Cardiac muscle cell (in vitro differentiated cells and primary cell): ENCODE results near the gene BTRC. TPM values are rescaled to one million over a fixed set of nuclear protein-coding genes. Genes with fewer than 3 reads are reported as not detected.

Experiments used
- DNase-seq, 2 donors: peaks; one replicate each; pipeline versions ENCODE4 v3.0.0 to v3.0.0-alpha.2; 2010 to 2017; ENCODE audit warnings: low read depth in 1 of 2, low spot score in 1 of 2
- H3K27ac ChIP-seq: fragments of 200-600 bp; sonication (generic); 2 replicates; pipeline ENCODE4 v1.5.1; 2016
- H3K27me3 ChIP-seq: fragments of 200-600 bp; sonication (generic); 2 replicates; pipeline ENCODE4 v1.6.0; 2016; ENCODE audit warnings: control low read depth
- H3K36me3 ChIP-seq: fragments of 200-600 bp; sonication (generic); 2 replicates; pipeline ENCODE4 v1.5.1; 2016; ENCODE audit warnings: control low read depth
- H3K4me1 ChIP-seq: fragments of 200-600 bp; sonication (generic); 2 replicates; pipeline ENCODE4 v1.8.1; 2017; ENCODE audit warnings: low read depth, mild to moderate bottlenecking, mixed run types
- H3K4me3 ChIP-seq: fragments of 200-600 bp; sonication (generic); 2 replicates; pipeline ENCODE4 v1.5.1; 2016; ENCODE audit warnings: mild to moderate bottlenecking
- H3K9me3 ChIP-seq: fragments of 200-600 bp; sonication (generic); 2 replicates; pipeline ENCODE4 v1.5.1; 2017; ENCODE audit warnings: low read depth, mild to moderate bottlenecking, control low read depth
- polyA plus RNA-seq: library from polyadenylated mRNA; unstranded; fragments of >200 nt; fragmentation: Nextera tagmentation; extraction: Ambion mirVana; gene quantifications from 2 replicates; pipeline ENCODE4 v1.2.1, GENCODE V29; 2016
- total RNA-seq: library from RNA; depleted of rRNA; stranded (reverse); fragments of >200 nt; gene quantifications from 2 replicates; pipeline ENCODE4 v1.2.3, GENCODE V29; 2016
- TF ChIP-seq, protein P1 (sequence below): IDR thresholded peaks from 2 replicates; pipeline ENCODE4 v1.5.1; 2012; ENCODE audit warnings: low read depth, mild to moderate bottlenecking, low read length

Gene BTRC
- total and polyA plus RNA-seq, 2 experiments from 2014 or later: 14.0 to 22.3 TPM

DNA sequence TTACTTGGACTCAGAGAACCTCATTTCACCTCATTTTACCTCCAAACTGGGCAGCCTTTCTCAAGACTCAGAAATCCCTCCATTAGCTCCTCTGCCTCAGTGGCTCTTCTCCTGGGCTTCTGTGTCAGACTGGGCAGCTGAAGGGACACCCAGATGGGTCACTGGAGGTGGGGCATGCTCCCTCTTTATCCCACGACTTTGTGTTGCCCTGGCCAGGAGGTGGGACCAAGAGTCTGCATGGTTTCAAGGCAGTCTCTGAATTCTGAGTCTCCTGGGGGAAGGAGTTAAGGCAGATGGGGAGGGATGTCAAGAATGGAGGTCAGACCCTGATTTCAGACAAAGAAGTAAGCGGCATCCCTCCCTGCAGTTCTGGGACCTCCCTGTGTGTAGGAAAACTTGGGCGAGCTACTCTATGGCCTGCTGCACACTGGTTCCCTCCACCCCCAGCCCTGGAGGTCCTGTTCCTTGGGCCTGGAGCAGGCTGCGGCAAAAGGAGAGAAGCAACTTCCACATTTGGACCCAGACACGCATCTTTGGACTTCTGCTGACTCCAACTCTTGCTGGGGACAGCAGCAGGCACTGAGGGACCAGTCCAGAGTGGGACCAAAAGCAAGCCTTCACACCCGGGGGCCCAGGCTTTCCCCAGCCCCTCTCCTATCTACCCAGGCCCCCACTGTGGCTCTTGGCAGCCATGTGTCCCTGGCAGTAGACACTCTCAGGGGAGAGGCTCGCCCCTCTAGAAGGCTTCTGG lies 223.3 kb downstream of the BTRC start:
- no peaks in the 10 kb centered on the region for H3K27me3 ChIP-seq
- H3K4me3 ChIP-seq: no peak overlapping the region
- H3K4me1 ChIP-seq: no peaks in the 10 kb centered on the region
- no peak overlapping the region for H3K27ac ChIP-seq
- TF ChIP-seq, protein P1, sequence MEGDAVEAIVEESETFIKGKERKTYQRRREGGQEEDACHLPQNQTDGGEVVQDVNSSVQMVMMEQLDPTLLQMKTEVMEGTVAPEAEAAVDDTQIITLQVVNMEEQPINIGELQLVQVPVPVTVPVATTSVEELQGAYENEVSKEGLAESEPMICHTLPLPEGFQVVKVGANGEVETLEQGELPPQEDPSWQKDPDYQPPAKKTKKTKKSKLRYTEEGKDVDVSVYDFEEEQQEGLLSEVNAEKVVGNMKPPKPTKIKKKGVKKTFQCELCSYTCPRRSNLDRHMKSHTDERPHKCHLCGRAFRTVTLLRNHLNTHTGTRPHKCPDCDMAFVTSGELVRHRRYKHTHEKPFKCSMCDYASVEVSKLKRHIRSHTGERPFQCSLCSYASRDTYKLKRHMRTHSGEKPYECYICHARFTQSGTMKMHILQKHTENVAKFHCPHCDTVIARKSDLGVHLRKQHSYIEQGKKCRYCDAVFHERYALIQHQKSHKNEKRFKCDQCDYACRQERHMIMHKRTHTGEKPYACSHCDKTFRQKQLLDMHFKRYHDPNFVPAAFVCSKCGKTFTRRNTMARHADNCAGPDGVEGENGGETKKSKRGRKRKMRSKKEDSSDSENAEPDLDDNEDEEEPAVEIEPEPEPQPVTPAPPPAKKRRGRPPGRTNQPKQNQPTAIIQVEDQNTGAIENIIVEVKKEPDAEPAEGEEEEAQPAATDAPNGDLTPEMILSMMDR: no peak
- no peaks in the 10 kb centered on the region for H3K9me3 ChIP-seq
- peaks cover 4% of the 10 kb centered on the region for H3K36me3 ChIP-seq
- DNase-seq: no peak

DNA sequence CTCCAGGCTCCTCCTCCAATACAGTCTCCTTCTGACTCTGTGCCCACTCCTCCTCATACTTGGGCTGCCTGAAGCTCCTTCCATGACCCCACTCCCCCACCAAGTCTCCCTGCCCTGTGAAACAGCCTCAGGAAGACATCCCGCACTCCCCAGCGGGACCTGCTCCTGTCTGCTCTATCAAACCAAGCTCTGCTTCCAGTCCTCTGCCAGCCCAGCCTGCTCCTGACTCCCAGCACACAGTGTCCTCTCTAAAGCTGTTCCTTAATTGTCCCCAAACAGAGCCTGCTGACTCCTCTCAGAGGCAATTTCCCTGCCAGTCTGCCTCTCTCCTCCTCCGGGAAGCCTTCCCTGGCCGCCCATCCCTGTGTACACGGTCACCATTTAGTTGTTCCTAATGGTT lies 224.2 kb downstream of the BTRC start:
- DNase-seq: no peak
- H3K9me3 ChIP-seq: no peaks in the 10 kb centered on the region
- H3K4me1 ChIP-seq: no peaks in the 10 kb centered on the region
- H3K27ac ChIP-seq: no peak overlapping the region
- H3K4me3 ChIP-seq: no peak overlapping the region
- TF ChIP-seq, protein P1: no peak
- H3K27me3 ChIP-seq: no peaks in the 10 kb centered on the region
- peaks cover 4% of the 10 kb centered on the region for H3K36me3 ChIP-seq

DNA sequence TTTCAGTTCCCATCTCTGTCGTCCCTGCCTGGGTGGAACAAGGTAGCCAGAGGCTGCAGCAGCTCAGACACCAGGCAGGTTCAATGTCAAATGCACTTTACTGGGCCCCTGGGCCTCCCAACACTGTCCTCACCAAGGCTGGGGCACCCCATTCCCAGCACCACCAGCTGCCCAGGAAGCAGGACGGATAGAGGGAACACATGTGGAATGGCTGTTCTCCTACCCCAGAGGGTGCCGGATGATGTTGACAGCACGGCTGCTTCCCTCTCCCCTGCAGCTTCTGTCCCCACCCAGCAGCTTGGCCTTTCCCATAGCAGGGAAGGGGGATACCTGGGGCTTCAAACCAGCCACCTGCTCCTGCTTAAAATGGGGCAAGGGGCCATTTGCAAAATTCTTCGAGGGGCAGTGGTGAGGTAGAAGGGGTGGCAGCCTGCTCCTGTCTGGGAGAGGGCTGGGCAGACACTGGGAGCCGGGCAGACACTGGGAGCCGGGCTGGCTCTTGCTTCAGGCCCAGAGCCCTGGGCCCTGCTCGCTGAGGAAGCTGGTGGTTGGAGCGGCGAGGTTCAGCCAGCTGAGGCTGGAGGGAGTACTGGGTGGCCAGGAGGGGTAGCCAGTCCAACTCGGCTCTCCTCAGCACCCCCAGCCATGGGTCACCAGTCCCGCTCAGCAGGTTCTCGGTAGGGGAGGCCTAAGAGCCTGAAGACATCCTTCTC lies 225.0 kb downstream of the BTRC start:
- Histone ChIP-seq H3K36me3 (peaks cover 12% of the 10 kb centered on the region), H3K4me3 (no peak overlapping the region), H3K27ac (no peak overlapping the region), H3K27me3 (no peaks in the 10 kb centered on the region), H3K9me3 (no peaks in the 10 kb centered on the region), H3K4me1 (no peaks in the 10 kb centered on the region)
- DNase-seq: no peak
- TF ChIP-seq, protein P1: no peak

DNA sequence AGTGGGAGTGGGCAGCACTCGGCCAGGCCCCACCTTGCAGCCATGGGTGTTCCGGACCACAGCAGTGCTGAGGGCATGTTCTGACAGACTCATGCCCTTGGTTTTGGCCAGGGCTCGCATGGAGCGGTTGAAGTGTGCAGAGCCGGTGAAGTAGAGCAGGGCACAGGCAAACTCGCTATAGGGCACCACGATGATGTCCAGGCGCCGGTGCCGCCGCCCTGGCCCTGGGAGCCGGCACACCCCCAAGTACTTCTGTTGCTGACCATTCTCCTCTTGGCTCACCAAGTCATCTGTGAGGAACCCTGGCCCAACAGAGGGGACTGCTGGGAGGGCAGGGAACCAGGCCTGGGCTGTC lies 225.5 kb downstream of the BTRC start:
- Histone ChIP-seq H3K27me3 (no peaks in the 10 kb centered on the region), H3K4me3 (no peak overlapping the region), H3K9me3 (no peaks in the 10 kb centered on the region), H3K4me1 (no peaks in the 10 kb centered on the region), H3K36me3 (peaks cover 12% of the 10 kb centered on the region), H3K27ac (no peak overlapping the region)
- DNase-seq: no peak
- TF ChIP-seq, protein P1: no peak

DNA sequence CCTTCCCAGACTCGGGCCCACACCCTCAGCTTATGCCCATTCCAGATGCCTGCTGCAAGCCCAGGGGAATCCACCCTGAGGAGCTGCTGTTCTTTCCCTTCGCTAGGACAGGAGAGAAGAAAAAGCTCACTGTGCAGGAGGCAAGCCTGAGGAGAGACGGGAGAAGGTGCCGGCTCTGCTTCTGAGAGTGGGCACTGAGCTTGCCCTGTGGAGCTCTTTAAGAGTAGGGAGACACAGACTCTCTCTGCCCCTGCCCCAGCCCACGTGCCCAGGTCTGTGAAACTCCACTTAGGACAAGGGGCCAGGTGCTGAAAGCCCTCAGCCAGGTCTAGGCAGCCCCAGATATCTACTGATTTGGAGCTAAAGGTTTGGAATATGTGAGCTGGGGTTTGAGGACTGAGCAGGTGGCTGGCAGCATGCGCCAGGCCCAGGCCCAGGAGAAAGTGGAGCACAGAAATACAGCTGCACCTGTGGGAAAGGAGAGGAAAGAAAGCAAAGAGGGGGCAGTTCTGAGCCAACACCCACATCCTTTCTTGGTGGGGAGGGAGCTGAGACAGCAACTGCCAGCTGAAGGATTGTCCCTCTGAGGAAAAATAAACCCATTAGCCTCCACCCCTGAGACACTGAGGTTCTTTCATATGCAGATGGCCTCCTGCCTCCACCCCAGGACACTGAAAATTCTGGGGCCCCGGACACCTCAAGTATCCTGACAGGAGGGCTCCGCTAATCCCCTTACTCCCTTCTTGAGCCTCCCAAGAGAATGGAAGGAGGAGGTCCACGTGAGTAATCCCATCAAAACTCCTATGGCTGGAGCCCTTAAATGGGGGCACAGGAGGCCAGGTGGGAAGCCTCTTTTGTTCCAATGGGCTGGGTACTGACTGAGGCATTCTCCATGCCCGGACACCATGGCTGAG lies 226.8 kb downstream of the BTRC start:
- Histone ChIP-seq H3K4me1 (no peaks in the 10 kb centered on the region), H3K27me3 (no peaks in the 10 kb centered on the region), H3K9me3 (no peaks in the 10 kb centered on the region), H3K27ac (no peak overlapping the region), H3K36me3 (peaks cover 12% of the 10 kb centered on the region), H3K4me3 (no peak overlapping the region)
- no peak for DNase-seq
- TF ChIP-seq, protein P1: no peak
